ENCODE results near the gene OR52E5. TPM values are rescaled to one million over a fixed set of nuclear protein-coding genes. Genes with fewer than 3 reads are reported as not detected.

The OR52E5 gene
- total RNA-seq, 1 donor from 2014 or later, result not detected

DNA sequence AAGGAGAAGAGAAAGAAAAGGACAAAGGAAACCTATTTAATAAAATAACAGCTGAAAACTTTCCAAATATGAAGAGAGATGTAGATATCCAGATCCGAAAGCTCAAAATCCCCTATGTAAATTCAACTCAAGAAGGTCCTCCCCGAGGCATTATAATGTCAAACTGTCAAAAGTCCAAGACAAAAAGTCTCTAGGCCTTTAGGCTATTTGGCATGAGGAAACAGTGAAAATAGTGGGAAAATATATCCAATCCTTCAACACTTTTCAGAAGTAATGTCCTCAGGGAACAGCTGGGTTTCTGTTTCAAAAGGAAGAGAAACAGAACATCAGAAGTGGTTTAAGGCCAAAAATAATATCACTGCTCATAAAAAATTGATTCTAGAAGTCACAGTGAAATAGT, 14.4 kb upstream of the OR52E5 start:
- no peaks in the 10 kb centered on the region for H3K36me3 ChIP-seq
- no peaks in the 10 kb centered on the region for H3K9me3 ChIP-seq
- ATAC-seq, result no peak
- H3K4me1 ChIP-seq, result no peaks in the 10 kb centered on the region
- H3K27ac ChIP-seq, result no peak overlapping the region
- intact Hi-C loops (cut with DNase I), result no loop called here
- DNase-seq, result no peak
- H3K4me3 ChIP-seq, result no peak overlapping the region
- TF ChIP-seq, protein P1, sequence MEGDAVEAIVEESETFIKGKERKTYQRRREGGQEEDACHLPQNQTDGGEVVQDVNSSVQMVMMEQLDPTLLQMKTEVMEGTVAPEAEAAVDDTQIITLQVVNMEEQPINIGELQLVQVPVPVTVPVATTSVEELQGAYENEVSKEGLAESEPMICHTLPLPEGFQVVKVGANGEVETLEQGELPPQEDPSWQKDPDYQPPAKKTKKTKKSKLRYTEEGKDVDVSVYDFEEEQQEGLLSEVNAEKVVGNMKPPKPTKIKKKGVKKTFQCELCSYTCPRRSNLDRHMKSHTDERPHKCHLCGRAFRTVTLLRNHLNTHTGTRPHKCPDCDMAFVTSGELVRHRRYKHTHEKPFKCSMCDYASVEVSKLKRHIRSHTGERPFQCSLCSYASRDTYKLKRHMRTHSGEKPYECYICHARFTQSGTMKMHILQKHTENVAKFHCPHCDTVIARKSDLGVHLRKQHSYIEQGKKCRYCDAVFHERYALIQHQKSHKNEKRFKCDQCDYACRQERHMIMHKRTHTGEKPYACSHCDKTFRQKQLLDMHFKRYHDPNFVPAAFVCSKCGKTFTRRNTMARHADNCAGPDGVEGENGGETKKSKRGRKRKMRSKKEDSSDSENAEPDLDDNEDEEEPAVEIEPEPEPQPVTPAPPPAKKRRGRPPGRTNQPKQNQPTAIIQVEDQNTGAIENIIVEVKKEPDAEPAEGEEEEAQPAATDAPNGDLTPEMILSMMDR (IDR thresholded peaks at IDR 0.05), result no peak
- H3K27me3 ChIP-seq (ENCODE audit: low read depth), result no peaks in the 10 kb centered on the region

DNA sequence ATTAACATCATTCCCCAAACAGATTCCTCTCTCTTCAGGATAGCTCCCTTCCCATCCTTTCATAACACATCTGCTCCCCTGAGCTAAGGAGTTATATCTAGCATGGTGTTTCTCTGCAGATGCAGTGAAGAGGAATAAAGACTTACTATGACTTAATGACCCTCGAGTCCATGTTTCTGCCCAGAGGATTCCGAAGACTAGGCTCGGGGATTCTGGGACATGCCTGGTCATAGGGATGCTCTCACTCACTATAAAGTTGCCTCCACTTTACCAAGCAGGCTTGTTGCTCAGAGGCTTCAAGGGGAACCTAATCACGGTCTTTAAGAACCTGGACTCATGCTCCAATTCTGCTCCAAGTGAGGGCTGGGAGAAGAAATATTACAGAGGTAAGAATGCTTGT, 12.7 kb upstream of the OR52E5 start, which contains the start of gene OR52E4:
OR52E4 (plus strand) TSS at position 301 of the 400 bp plus-strand sequence. CDS start 3,664 bp downstream, outside the sequence.
- no peaks in the 10 kb centered on the region for H3K4me1 ChIP-seq
- H3K4me3 ChIP-seq, result no peak within 1 kb of the TSS
- ATAC-seq (no peak), DNase-seq (no peak)
- no peaks in the 10 kb centered on the region for H3K36me3 ChIP-seq
- no peaks in the 10 kb centered on the region for H3K27me3 ChIP-seq (ENCODE audit: low read depth)
- H3K9me3 ChIP-seq, result no peaks in the 10 kb centered on the region
- TF ChIP-seq, protein P1 (IDR thresholded peaks at IDR 0.05), result no peak
- no peak within 1 kb of the TSS for H3K27ac ChIP-seq
- intact Hi-C loops (cut with DNase I), result no loop called here

DNA sequence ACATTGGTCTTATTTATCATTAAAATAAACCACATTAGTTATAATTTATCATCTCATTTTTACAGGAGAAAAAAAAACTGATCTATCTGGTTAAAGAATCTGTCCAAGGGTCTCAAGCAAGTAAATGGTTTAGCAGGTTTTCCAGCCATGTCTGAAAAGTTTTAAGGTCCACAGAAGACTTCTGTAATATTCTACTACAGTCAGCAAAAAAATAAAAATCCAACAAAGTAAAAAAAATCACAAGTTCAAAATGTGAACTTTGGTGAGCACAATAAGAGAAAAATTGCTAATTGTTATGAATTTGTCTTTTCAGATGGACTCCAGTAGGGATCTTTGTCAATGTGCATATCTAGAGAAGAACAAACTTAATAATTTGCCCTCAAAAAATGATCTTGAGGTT, 11.3 kb upstream of the OR52E5 start:
- TF ChIP-seq, protein P1 (IDR thresholded peaks at IDR 0.05), result no peak
- Histone ChIP-seq H3K27me3 (ENCODE audit: low read depth) (no peaks in the 10 kb centered on the region), H3K4me3 (no peak overlapping the region), H3K4me1 (no peaks in the 10 kb centered on the region), H3K27ac (no peak overlapping the region), H3K9me3 (no peaks in the 10 kb centered on the region), H3K36me3 (no peaks in the 10 kb centered on the region)
- ATAC-seq (no peak), DNase-seq (no peak)
- intact Hi-C loops (cut with DNase I), result no loop called here

DNA sequence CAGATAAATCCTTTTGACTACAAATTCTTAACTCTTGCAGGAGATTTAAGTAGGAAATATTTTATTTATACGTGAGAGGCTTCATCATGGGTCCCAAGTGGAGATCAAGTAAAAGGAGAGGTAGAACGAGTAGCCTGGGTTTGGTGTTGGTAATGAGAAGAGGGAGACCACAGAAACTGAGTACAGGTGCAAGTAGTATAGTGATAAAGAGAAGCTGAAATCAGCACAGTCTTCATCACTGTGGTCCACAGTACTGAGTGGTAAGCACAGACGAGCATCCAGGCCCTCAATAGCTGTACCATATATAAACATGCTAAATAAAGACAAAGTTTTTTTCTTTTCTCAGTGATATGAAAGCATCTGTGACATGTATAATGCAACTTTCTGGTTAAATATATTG, 5.8 kb upstream of the OR52E5 start:
- H3K4me3 ChIP-seq, result no peak overlapping the region
- H3K4me1 ChIP-seq, result no peaks in the 10 kb centered on the region
- no peak for DNase-seq
- intact Hi-C loops (cut with DNase I), result no loop called here
- TF ChIP-seq, protein P1 (IDR thresholded peaks at IDR 0.05), result no peak
- H3K9me3 ChIP-seq, result no peaks in the 10 kb centered on the region
- no peaks in the 10 kb centered on the region for H3K27me3 ChIP-seq (ENCODE audit: low read depth)
- no peak overlapping the region for H3K27ac ChIP-seq
- H3K36me3 ChIP-seq, result no peaks in the 10 kb centered on the region
- ATAC-seq, result no peak

DNA sequence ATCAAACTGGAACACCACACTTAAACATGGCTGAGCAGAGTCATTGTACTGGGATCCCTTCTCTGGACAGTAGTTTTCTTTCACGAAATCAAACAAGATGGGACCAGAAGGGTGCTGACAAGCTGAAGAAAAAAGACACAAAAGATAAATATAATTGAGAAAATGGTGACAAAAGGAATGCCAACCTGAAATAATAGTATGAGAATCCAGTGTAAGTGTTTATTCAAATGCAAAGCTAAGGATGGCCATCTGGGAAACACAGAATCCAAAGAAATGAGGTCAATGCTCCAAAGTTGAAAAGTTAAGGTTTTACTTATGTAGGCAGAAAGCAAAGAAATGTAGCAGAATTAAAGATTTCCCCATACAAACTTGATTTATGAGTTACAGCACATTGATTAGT, 5.3 kb upstream of the OR52E5 start:
- intact Hi-C loops (cut with DNase I), result no loop called here
- no peak overlapping the region for H3K27ac ChIP-seq
- H3K9me3 ChIP-seq, result no peaks in the 10 kb centered on the region
- H3K4me3 ChIP-seq, result no peak overlapping the region
- TF ChIP-seq, protein P1 (IDR thresholded peaks at IDR 0.05), result no peak
- H3K4me1 ChIP-seq, result no peaks in the 10 kb centered on the region
- no peaks in the 10 kb centered on the region for H3K27me3 ChIP-seq (ENCODE audit: low read depth)
- H3K36me3 ChIP-seq, result no peaks in the 10 kb centered on the region
- ATAC-seq (no peak), DNase-seq (no peak)
